ENCODE results near the gene MINPP1. TPM values are rescaled to one million over a fixed set of nuclear protein-coding genes. Genes with fewer than 3 reads are reported as not detected.

MINPP1 gene
- total RNA-seq, 4 donors from 2014 or later, result 10.8 to 40.3 (median 23.7) TPM

GRCh38 chr10:87500646-87501048 lies 4.0 kb upstream of the MINPP1 start:
- no peak for DNase-seq (ENCODE audit: low spot score in 2 of 2)
- TF ChIP-seq POLR2A (IDR thresholded peaks at IDR 0.05) (no peak), CTCF (IDR thresholded peaks at IDR 0.05) (no peak)
- 45 to 53% methylated on average over 3 of the region's 3 CpGs for WGBS, 2 donors
- H3K4me3 ChIP-seq (ENCODE audit: low read depth, poor library complexity, severe bottlenecking), result no peak overlapping the region
- intact Hi-C loops (cut with DNase I; ENCODE audit: low total_unique reads), result no loop called here

DNA sequence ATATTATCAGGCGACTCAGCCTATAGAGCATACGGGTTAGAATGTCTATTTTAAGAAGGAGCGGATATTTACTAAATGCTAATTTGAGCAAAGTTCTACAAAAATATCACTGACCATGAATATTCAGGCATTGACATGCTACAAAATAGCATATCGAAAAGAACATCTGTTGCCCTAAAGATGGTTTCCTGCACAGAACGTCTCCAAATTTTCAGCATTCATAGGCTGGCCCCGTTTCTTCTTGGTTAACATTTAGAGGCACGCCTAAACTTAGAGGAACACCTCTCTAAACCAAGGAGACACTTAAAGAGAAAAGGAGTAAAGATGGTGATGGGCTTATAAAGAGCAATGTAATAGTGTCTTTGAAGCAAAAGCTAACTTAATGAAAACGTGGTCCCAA lies 1.3 kb upstream of the MINPP1 start:
- no peak for DNase-seq (ENCODE audit: low spot score in 2 of 2)
- TF ChIP-seq CTCF (IDR thresholded peaks at IDR 0.05) (no peak), POLR2A (IDR thresholded peaks at IDR 0.05) (no peak)
- 76 to 81% methylated on average over 8 of the region's 8 CpGs for WGBS, 2 donors
- no peak overlapping the region for H3K4me3 ChIP-seq (ENCODE audit: low read depth, poor library complexity, severe bottlenecking)
- intact Hi-C loops (cut with DNase I; ENCODE audit: low total_unique reads), result no loop called here

DNA sequence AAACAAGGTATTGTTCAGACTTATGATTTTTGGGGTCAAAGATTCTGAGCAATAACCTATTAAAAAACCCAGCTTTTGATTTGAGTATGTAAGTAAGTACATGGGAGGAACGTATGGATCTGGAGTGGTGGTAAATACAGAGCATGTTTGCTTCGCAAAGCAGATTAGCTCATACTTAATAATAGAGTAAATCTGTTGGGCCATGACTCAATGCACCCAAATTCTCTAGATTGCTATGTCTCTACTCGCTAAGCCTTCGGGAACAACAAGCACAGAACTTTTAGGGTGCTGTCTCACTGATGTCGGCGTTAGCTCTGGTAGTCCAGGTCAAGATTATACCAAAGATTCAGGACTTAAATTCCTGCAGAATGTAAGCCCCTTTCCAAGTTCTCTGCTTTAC lies 807 bp upstream of the MINPP1 start:
- TF ChIP-seq CTCF (IDR thresholded peaks at IDR 0.05) (no peak), POLR2A (IDR thresholded peaks at IDR 0.05) (no peak)
- 58 to 59% methylated on average over 6 of the region's 6 CpGs for WGBS, 2 donors
- DNase-seq (ENCODE audit: low spot score in 2 of 2), result no peak
- peak overlapping the region; percentile 72 for H3K4me3 ChIP-seq (ENCODE audit: low read depth, poor library complexity, severe bottlenecking)
- intact Hi-C loops (cut with DNase I; ENCODE audit: low total_unique reads), result no loop called here

DNA sequence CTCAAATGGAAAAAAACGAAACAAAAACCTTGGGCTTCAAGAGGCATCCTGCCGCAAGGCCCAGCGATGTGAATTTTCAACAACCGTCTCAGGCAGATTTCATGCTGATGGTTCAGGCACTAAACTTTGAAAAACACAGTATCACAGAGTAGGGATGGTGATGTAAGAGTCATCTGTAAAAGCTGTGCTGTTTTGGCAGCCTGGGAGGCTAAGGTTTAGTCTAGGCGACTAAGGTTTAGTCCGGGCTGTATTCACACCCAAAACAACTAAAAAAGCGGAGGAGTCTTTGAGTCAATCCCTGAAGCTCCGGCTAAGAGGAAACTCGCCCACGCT lies 420 bp upstream of the MINPP1 start:
- TF ChIP-seq CTCF (IDR thresholded peaks at IDR 0.05) (no peak), POLR2A (IDR thresholded peaks at IDR 0.05) (no peak)

GRCh38 chr10:87505366-87506111 lies 846 bp downstream of the MINPP1 start:
- H3K4me3 ChIP-seq (ENCODE audit: low read depth, poor library complexity, severe bottlenecking), result peak overlapping the region; percentile 72
- intact Hi-C loops (cut with DNase I; ENCODE audit: low total_unique reads), result no loop called here
- WGBS, 2 donors, result 1% methylated on average over 41 of the region's 41 CpGs
- DNase-seq (ENCODE audit: low spot score in 2 of 2), result peak in 1 of 2 donors; percentile 23
- no peak for TF ChIP-seq CTCF (IDR thresholded peaks at IDR 0.05)
- no peak for TF ChIP-seq POLR2A (IDR thresholded peaks at IDR 0.05)

More for the DNA sequence above, 420 bp upstream of the MINPP1 start:
- H3K4me3 ChIP-seq (ENCODE audit: low read depth, poor library complexity, severe bottlenecking), result peak overlapping the region; percentile 72
- intact Hi-C loops (cut with DNase I; ENCODE audit: low total_unique reads), result no loop called here
- WGBS, 2 donors, result 8 to 9% methylated on average over 9 to 10 of the region's 10 CpGs
- DNase-seq (ENCODE audit: low spot score in 2 of 2), result no peak

- intact Hi-C loops (cut with DNase I; ENCODE audit: low total_unique reads), result no loop called here
- no peak for DNase-seq (ENCODE audit: low spot score in 2 of 2)
- 87 to 92% methylated on average over 3 of the region's 3 CpGs for WGBS, 2 donors
- no peak overlapping the region for H3K4me3 ChIP-seq (ENCODE audit: low read depth, poor library complexity, severe bottlenecking)
- TF ChIP-seq POLR2A (IDR thresholded peaks at IDR 0.05), result no peak
- TF ChIP-seq CTCF (IDR thresholded peaks at IDR 0.05), result no peak
These were observed 2.3 kb downstream of the MINPP1 start for GRCh38 chr10:87506956-87507355.
